Transverse colon (tissue), 4 donors: ENCODE results near the gene SLC6A7. TPM values are rescaled to one million over a fixed set of nuclear protein-coding genes. Genes with fewer than 3 reads are reported as not detected.

Source experiments
- DNase-seq: peaks from one replicate; pipeline ENCODE4 v3.0.0-alpha.2; 2019
- H3K27ac ChIP-seq, 4 donors: fragments of 200-600 bp; sonication (generic); 2 replicates each; pipeline ENCODE4 v1.5.1; 2016 to 2018; ENCODE audit warnings: inconsistent platforms in 4 of 4
- H3K27me3 ChIP-seq: fragments of 200-600 bp; sonication (generic); 2 replicates; pipeline ENCODE4 v1.5.1; 2017; ENCODE audit warnings: inconsistent platforms
- H3K36me3 ChIP-seq, 4 donors: fragments of 200-600 bp; sonication (generic); 2 replicates each; pipeline ENCODE4 v1.5.1; 2017 to 2019; ENCODE audit warnings: inconsistent platforms in 4 of 4
- H3K4me1 ChIP-seq, 4 donors: fragments of 200-600 bp; sonication (generic); 2 replicates each; pipeline ENCODE4 v1.5.1; 2017 to 2020; ENCODE audit warnings: inconsistent platforms in 4 of 4
- H3K4me3 ChIP-seq, 4 donors: fragments of 200-600 bp; sonication (generic); 1 replicate in 1 of 4; 2 replicates in 3 of 4; pipeline versions ENCODE4 v1.5.1 to v1.6.1; 2017 to 2019; ENCODE audit warnings: inconsistent platforms in 4 of 4
- H3K9me3 ChIP-seq, 2 donors: fragments of 200-600 bp; sonication (generic); 2 replicates each; pipeline ENCODE4 v1.5.1; 2017 to 2019; ENCODE audit warnings: inconsistent platforms in 2 of 2
- CTCF ChIP-seq, 5 experiments: fragments of 200-600 bp in 3 of 5; fragments of 450-650 bp in 2 of 5; sonication (generic) in 3 of 5; IDR thresholded peaks; 1 replicate in 2 of 5; 2 replicates in 3 of 5; pipeline ENCODE4 v1.5.1; 2016 to 2017; ENCODE audit warnings: antibody characterized with exemption in 5 of 5, inconsistent platforms in 3 of 5, mild to moderate bottlenecking in 2 of 5, moderate library complexity in 1 of 5
- EP300 ChIP-seq: sonication (generic); formaldehyde crosslinking; IDR thresholded peaks from one replicate; pipeline ENCODE4 v1.6.1; 2017; ENCODE audit warnings: antibody characterized with exemption, low read depth
- POLR2A ChIP-seq: fragments of 450-650 bp; IDR thresholded peaks from one replicate; pipeline ENCODE4 v1.6.1; 2016; ENCODE audit warnings: antibody characterized with exemption, mild to moderate bottlenecking, moderate library complexity
- POLR2AphosphoS5 ChIP-seq, 3 donors: sonication (generic); formaldehyde crosslinking; IDR thresholded peaks; one replicate each; pipeline ENCODE4 v1.6.1; 2016; ENCODE audit warnings: antibody characterized with exemption in 3 of 3
- WGBS, 2 donors: methylation state at CpG; one replicate each; pipeline ENCODE4 v1.1.5; 2018; ENCODE audit warnings: low coverage in 1 of 2; 5-methylcytosine and 5-hydroxymethylcytosine counted together
- in situ Hi-C, 4 donors: fragments of 200-750 bp; cut with MboI; loops; one replicate each; pipeline versions ENCODE4 v1.15.0 to v1.15.1; 2017; ENCODE audit warnings: low sequenced_read_pairs in 3 of 4, low pct_ligation_motif_present in 1 of 4, low pct_unique_long_range_greater_than_20kb in 1 of 4
- intact Hi-C: fragments of 100-400 bp; cut with DNase I; formaldehyde crosslinking; loops from one replicate; pipeline ENCODE4 v1.15.1; 2023; ENCODE audit warnings: low total_unique reads
- total RNA-seq, 4 donors: library from RNA; depleted of rRNA; stranded (reverse); fragments of >200 nt; gene quantifications; one replicate each; pipeline ENCODE4 v1.1.0, GENCODE V29; 2016

SLC6A7 gene
- total RNA-seq, 4 donors from 2014 or later = 19.5 to 67.7 (median 21.3) TPM

DNA sequence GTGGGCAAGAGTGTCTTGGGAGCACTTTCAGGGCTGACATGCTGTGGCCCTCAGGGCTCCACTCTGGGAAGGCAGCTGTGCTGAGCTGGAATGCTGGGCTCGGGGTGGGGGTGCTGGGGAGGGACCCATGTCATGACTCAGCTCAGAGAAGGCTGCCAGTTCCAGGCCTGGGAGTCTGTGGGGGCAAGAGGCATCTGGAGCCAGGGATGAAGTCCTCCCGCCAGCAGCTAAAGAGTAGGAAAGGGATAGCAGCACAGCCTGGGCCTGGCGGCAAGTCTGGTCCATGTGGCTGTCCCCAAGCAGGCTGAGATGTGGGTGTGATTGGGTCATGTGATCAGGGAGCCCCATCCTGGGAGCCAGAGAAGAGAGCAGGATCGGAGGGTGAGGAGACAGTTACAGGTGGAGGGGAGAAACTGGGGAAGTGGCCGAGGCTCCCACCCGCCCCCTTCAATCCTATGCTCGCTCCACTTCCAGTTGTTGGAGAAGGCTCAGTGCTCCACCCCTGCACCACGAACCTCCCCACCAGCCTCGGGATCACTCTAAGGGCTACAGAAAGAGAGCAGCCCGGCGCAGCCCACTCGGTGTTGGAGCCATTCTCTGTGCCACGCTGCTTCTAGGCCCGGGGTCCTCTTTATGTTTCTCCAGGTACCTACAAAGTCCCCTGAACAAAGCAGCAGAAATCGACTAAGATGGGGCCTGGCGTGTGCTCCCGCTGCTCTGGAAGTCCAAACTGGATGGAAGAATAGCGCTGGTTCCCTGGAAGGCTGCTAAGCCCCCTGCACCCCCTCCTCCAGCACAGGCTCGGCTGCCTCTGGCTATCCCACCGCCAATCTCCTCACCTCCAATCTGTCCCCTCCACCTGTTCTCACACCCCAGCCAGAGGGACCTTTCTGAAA is 46.3 kb upstream of the SLC6A7 start:
- no peaks in the 10 kb centered on the region for H3K9me3 ChIP-seq
- no peak overlapping the region for H3K4me3 ChIP-seq
- peak; percentile 64 for DNase-seq
- in situ Hi-C loops = loop anchor here in 2 of 4 donors (25.0 kb wide), 1 partner anchor 294 kb away; the partner anchor contains the start of gene RPS14 (in 2 of the 2)
- TF ChIP-seq CTCF (IDR thresholded peaks at IDR 0.05) (no peak), POLR2A (no peak), EP300 (no peak), POLR2AphosphoS5 (IDR thresholded peaks at IDR 0.05) (no peak)
- 70 to 73% methylated on average over 4 to 20 of the region's 20 CpGs for WGBS, 2 donors
- peak overlapping the region; percentile 74 to 89 (median 84) for H3K27ac ChIP-seq
- H3K4me1 ChIP-seq = peaks cover 26 to 59% (median 49%) of the 10 kb centered on the region in 4 donors
- no peaks in the 10 kb centered on the region for H3K27me3 ChIP-seq
- no peaks in the 10 kb centered on the region for H3K36me3 ChIP-seq
- intact Hi-C loops = no loop called here

- Histone ChIP-seq H3K27me3 (no peaks in the 10 kb centered on the region), H3K36me3 (no peaks in the 10 kb centered on the region), H3K9me3 (no peaks in the 10 kb centered on the region), H3K4me1 (peaks cover 19 to 51% (median 43%) of the 10 kb centered on the region in 4 donors), H3K4me3 (no peak overlapping the region), H3K27ac (peak overlapping the region; percentile 74 to 89 (median 84))
- in situ Hi-C loops (loop anchor here in 2 of 4 donors (25.0 kb wide), 1 partner anchor 293 kb away; the partner anchor contains the start of gene RPS14 (in 2 of the 2)), intact Hi-C loops (no loop called here)
- DNase-seq = no peak
- 67 to 76% methylated on average over 5 to 13 of the region's 14 CpGs for WGBS, 2 donors
- TF ChIP-seq CTCF (IDR thresholded peaks at IDR 0.05) (no peak), POLR2AphosphoS5 (IDR thresholded peaks at IDR 0.05) (peak in 1 of 3 donors; percentile 13), EP300 (peak; percentile 16)
Observed at GRCh38 chr5:150144246-150144801, 45.5 kb upstream of the SLC6A7 start.

- in situ Hi-C loops = loop anchor here in 2 of 4 donors (25.0 kb wide), 1 partner anchor 292 kb away; the partner anchor contains the start of gene RPS14 (in 2 of the 2)
- Histone ChIP-seq H3K27ac (peak overlapping the region; percentile 74 to 89 (median 84)), H3K9me3 (no peaks in the 10 kb centered on the region), H3K36me3 (no peaks in the 10 kb centered on the region), H3K27me3 (no peaks in the 10 kb centered on the region), H3K4me1 (peaks cover 13 to 47% (median 38%) of the 10 kb centered on the region in 4 donors), H3K4me3 (no peak overlapping the region)
- intact Hi-C loops = no loop called here
- WGBS, 2 donors = 39 to 52% methylated on average over 3 to 4 of the region's 4 CpGs
- TF ChIP-seq POLR2AphosphoS5 (IDR thresholded peaks at IDR 0.05) (no peak), EP300 (no peak), POLR2A (no peak), CTCF (IDR thresholded peaks at IDR 0.05) (no peak)
- no peak for DNase-seq
Observed at GRCh38 chr5:150144879-150145278, 45.0 kb upstream of the SLC6A7 start.

GRCh38 chr5:150146235-150146634 is 43.6 kb upstream of the SLC6A7 start:
- Histone ChIP-seq H3K9me3 (no peaks in the 10 kb centered on the region), H3K4me3 (no peak overlapping the region), H3K27me3 (no peaks in the 10 kb centered on the region), H3K27ac (peak overlapping the region; percentile 29 to 89 (median 84)), H3K36me3 (no peaks in the 10 kb centered on the region), H3K4me1 (peaks cover 6 to 38% (median 29%) of the 10 kb centered on the region in 4 donors)
- WGBS, 2 donors = 60 to 83% methylated on average over 3 to 5 of the region's 5 CpGs
- intact Hi-C loops = no loop called here
- TF ChIP-seq POLR2AphosphoS5 (IDR thresholded peaks at IDR 0.05) = no peak
- no peak for TF ChIP-seq EP300
- no peak for TF ChIP-seq CTCF (IDR thresholded peaks at IDR 0.05)
- TF ChIP-seq POLR2A = no peak
- in situ Hi-C loops = loop anchor here in 2 of 4 donors (25.0 kb wide), 1 partner anchor 291 kb away; the partner anchor contains the start of gene RPS14 (in 2 of the 2)
- no peak for DNase-seq
